ENCODE results near the gene PRSS22.

The PRSS22 gene

GRCh38 chr16:2821487-2822157 lies 36.3 kb downstream of the PRSS22 start:
- DNase-seq (ENCODE audit: extremely low read depth, low read depth): no peak
- TF ChIP-seq, protein P1, sequence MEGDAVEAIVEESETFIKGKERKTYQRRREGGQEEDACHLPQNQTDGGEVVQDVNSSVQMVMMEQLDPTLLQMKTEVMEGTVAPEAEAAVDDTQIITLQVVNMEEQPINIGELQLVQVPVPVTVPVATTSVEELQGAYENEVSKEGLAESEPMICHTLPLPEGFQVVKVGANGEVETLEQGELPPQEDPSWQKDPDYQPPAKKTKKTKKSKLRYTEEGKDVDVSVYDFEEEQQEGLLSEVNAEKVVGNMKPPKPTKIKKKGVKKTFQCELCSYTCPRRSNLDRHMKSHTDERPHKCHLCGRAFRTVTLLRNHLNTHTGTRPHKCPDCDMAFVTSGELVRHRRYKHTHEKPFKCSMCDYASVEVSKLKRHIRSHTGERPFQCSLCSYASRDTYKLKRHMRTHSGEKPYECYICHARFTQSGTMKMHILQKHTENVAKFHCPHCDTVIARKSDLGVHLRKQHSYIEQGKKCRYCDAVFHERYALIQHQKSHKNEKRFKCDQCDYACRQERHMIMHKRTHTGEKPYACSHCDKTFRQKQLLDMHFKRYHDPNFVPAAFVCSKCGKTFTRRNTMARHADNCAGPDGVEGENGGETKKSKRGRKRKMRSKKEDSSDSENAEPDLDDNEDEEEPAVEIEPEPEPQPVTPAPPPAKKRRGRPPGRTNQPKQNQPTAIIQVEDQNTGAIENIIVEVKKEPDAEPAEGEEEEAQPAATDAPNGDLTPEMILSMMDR (IDR thresholded peaks at IDR 0.05; ENCODE audit: low read depth, low read length): no peak

GRCh38 chr16:2820836-2821486 lies 37.0 kb downstream of the PRSS22 start:
- TF ChIP-seq, protein P1 (IDR thresholded peaks at IDR 0.05; ENCODE audit: low read depth, low read length): no peak

GRCh38 chr16:2819939-2820835 lies 37.8 kb downstream of the PRSS22 start:
- no peak for DNase-seq (ENCODE audit: extremely low read depth, low read depth)
- TF ChIP-seq, protein P1 (IDR thresholded peaks at IDR 0.05; ENCODE audit: low read depth, low read length): no peak

More at GRCh38 chr16:2820836-2821486, 37.0 kb downstream of the PRSS22 start:
- no peak for DNase-seq (ENCODE audit: extremely low read depth, low read depth)

DNA sequence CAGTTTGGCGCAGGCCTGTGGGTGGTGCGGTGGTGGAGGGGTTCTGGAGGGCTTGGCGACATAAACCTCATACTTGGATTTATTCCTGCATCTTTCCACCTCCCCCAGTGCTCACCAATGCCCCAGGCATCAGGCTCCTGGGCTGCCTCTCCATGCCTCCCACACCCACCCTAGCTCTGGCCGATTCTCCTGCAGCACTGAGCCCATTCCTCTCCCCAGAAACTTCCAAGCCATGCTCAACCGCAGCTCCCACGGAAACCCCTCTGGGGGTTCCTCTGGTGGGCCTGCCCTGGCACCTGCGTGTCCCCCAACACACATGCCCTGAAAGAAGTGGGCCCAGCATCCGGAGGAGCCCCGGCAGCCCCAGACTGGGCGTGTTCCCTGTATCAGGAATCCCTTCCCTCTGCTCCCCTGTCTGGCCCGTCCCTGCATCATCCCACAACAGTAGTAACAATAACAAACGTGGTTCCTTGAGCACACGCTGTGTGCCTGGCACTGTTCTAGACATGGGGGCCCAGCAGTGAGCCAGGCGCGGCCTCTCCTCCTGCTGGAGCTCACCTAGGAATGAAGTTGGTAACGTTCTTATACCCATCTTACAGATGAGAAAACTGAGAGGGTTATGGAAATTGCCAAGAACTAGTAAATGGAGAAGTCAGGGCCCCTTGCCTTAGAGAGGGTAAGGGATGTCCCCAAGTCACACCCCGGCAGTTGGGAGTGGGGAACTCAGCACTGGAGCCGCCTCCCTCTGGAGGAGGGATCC lies 38.6 kb downstream of the PRSS22 start:
- no peak for DNase-seq (ENCODE audit: extremely low read depth, low read depth)
- TF ChIP-seq, protein P1 (IDR thresholded peaks at IDR 0.05; ENCODE audit: low read depth, low read length): no peak

- TF ChIP-seq, protein P1 (IDR thresholded peaks at IDR 0.05; ENCODE audit: low read depth, low read length): no peak
- no peak for DNase-seq (ENCODE audit: extremely low read depth, low read depth)
Observed at GRCh38 chr16:2818272-2818876, 39.6 kb downstream of the PRSS22 start.

GRCh38 chr16:2817340-2818271 lies 40.4 kb downstream of the PRSS22 start:
- DNase-seq (ENCODE audit: extremely low read depth, low read depth): no peak
- TF ChIP-seq, protein P1 (IDR thresholded peaks at IDR 0.05; ENCODE audit: low read depth, low read length): no peak
